ENCODE measurements around the gene DNASE1L2. TPM values are rescaled to one million over a fixed set of nuclear protein-coding genes. Genes with fewer than 3 reads are reported as not detected.
A peak's percentile ranks its signal among the peaks of the same experiment; 100 is the strongest.
"Not testable (repeated sequence)": the region's sequence is repeated elsewhere in the genome, so short reads cannot be mapped to it uniquely, and the experiment has no call there.

The DNASE1L2 gene
- total RNA-seq, 2 donors from 2014 or later = 0.37 to 0.42 TPM

GRCh38 chr16:2196162-2196980, 39.9 kb upstream of the DNASE1L2 start, which contains the start of gene CASKIN1:
Gene CASKIN1 (minus strand): TSS chr16:2196605. CDS start chr16:2196432, 173 bp downstream.
- H3K4me1 Mint-ChIP-seq = peaks cover 6% of the 10 kb centered on the region
- H3K4me3 Mint-ChIP-seq = peak within 1 kb of the TSS; percentile 65
- H3K27ac Mint-ChIP-seq = no peak within 1 kb of the TSS
- H3K27me3 Mint-ChIP-seq = peaks cover 29% of the 10 kb centered on the region
- ATAC-seq (peak; percentile 55), DNase-seq (peak in 1 of 3 donors; percentile 19)
- no peaks in the 10 kb centered on the region for H3K9me3 ChIP-seq (ENCODE audit: control insufficient read depth, low read length, poor library complexity, severe bottlenecking)
- no peaks in the 10 kb centered on the region for H3K36me3 Mint-ChIP-seq (ENCODE audit: low read depth)

DNA sequence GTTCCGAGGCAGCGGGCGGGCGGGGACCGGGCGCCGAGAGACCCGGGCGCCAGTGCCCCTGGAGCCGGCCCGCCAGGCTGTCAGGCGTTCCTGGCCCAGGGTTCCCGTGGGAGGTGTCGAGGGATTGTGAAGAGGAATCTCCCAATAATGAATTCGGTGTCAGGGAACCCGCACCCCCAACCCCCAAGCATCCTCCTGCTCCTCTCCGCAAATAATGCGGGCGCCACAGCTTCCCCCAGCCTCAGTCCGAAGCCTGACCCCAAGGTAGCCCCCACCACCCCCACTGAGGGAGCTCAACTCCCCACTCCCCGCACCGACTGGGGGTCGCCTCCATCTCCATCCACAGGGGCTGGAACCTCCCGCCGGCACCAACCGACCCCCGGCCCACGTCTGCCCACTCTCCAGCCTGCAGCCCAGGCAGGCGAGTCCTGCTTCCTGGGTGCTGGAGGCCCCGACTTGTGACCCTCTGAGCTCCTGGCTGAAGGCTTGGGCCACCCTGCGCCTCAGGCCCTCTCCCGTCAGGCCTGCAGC, 39.2 kb upstream of the DNASE1L2 start:
- Mint-ChIP-seq H3K36me3 (ENCODE audit: low read depth) (no peaks in the 10 kb centered on the region), H3K27ac (no peak overlapping the region), H3K4me1 (peaks cover 6% of the 10 kb centered on the region), H3K4me3 (peak overlapping the region; percentile 64), H3K27me3 (peaks cover 29% of the 10 kb centered on the region)
- H3K9me3 ChIP-seq (ENCODE audit: control insufficient read depth, low read length, poor library complexity, severe bottlenecking) = no peaks in the 10 kb centered on the region
- ATAC-seq (no peak), DNase-seq (no peak)

GRCh38 chr16:2197765-2198164, 38.5 kb upstream of the DNASE1L2 start:
- H3K4me3 Mint-ChIP-seq = peak overlapping the region; percentile 64
- peaks cover 29% of the 10 kb centered on the region for H3K27me3 Mint-ChIP-seq
- ATAC-seq = no peak
- H3K9me3 ChIP-seq (ENCODE audit: control insufficient read depth, low read length, poor library complexity, severe bottlenecking) = no peaks in the 10 kb centered on the region
- no peak for DNase-seq
- H3K4me1 Mint-ChIP-seq = peaks cover 6% of the 10 kb centered on the region
- H3K27ac Mint-ChIP-seq = no peak overlapping the region
- no peaks in the 10 kb centered on the region for H3K36me3 Mint-ChIP-seq (ENCODE audit: low read depth)

DNA sequence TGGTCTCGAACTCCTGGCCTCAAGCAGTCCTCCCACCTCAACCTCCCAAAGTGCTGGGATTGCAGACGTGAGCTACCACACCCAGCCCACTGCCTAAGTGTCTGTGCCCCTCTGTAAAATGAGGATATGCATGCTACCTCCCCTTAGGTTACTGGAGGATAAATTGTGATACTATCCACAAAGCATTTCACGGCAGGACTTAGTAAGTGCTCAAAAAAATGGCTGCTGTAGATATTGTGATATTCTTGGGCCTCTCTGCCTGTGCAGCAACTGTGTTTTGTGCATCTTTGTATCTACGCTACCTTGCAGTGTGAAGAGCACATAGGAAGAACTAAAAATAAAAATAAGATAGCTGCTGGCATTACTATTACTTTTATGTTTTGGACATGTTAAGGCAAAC, 38.0 kb upstream of the DNASE1L2 start:
- no peak for ATAC-seq
- no peak overlapping the region for H3K27ac Mint-ChIP-seq
- peaks cover 6% of the 10 kb centered on the region for H3K4me1 Mint-ChIP-seq
- no peak for DNase-seq
- no peaks in the 10 kb centered on the region for H3K36me3 Mint-ChIP-seq (ENCODE audit: low read depth)
- H3K9me3 ChIP-seq (ENCODE audit: control insufficient read depth, low read length, poor library complexity, severe bottlenecking) = no peaks in the 10 kb centered on the region
- H3K4me3 Mint-ChIP-seq = no peak overlapping the region
- peaks cover 29% of the 10 kb centered on the region for H3K27me3 Mint-ChIP-seq

- no peak overlapping the region for H3K27ac Mint-ChIP-seq
- H3K4me1 Mint-ChIP-seq = peaks cover 6% of the 10 kb centered on the region
- no peak for ATAC-seq
- DNase-seq = no peak
- H3K9me3 ChIP-seq (ENCODE audit: control insufficient read depth, low read length, poor library complexity, severe bottlenecking) = no peaks in the 10 kb centered on the region
- peaks cover 29% of the 10 kb centered on the region for H3K27me3 Mint-ChIP-seq
- no peaks in the 10 kb centered on the region for H3K36me3 Mint-ChIP-seq (ENCODE audit: low read depth)
- no peak overlapping the region for H3K4me3 Mint-ChIP-seq
Measured at GRCh38 chr16:2199095-2199494, 37.1 kb upstream of the DNASE1L2 start.

GRCh38 chr16:2199621-2200139, 36.6 kb upstream of the DNASE1L2 start:
- ATAC-seq = no peak
- H3K36me3 Mint-ChIP-seq (ENCODE audit: low read depth) = no peaks in the 10 kb centered on the region
- no peak overlapping the region for H3K27ac Mint-ChIP-seq
- no peak for DNase-seq
- H3K27me3 Mint-ChIP-seq = peaks cover 27% of the 10 kb centered on the region
- H3K4me1 Mint-ChIP-seq = peaks cover 10% of the 10 kb centered on the region
- no peaks in the 10 kb centered on the region for H3K9me3 ChIP-seq (ENCODE audit: control insufficient read depth, low read length, poor library complexity, severe bottlenecking)
- no peak overlapping the region for H3K4me3 Mint-ChIP-seq

DNA sequence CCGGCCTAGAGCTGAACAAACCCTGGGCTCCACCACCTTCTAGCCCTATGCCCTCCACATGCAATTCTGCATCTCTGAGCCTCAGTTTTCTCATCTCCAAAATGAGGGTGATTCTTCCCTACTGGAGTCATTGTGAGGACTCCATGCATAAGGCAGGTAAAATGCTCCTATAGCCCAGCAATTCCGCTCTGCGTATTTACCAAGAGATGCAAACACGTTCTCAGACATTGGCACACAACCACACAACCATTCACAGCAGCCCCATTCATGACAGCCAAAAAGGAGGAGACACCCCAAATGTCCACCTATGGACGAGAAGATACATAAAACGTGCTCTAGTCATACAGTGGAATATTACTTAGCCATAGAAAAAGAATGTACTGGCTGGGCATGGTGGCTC, 35.9 kb upstream of the DNASE1L2 start:
- Mint-ChIP-seq H3K36me3 (ENCODE audit: low read depth) (no peaks in the 10 kb centered on the region), H3K27ac (no peak overlapping the region), H3K4me1 (peaks cover 6% of the 10 kb centered on the region), H3K27me3 (peaks cover 20% of the 10 kb centered on the region), H3K4me3 (no peak overlapping the region)
- ATAC-seq (no peak), DNase-seq (no peak)
- H3K9me3 ChIP-seq (ENCODE audit: control insufficient read depth, low read length, poor library complexity, severe bottlenecking) = no peaks in the 10 kb centered on the region

DNA sequence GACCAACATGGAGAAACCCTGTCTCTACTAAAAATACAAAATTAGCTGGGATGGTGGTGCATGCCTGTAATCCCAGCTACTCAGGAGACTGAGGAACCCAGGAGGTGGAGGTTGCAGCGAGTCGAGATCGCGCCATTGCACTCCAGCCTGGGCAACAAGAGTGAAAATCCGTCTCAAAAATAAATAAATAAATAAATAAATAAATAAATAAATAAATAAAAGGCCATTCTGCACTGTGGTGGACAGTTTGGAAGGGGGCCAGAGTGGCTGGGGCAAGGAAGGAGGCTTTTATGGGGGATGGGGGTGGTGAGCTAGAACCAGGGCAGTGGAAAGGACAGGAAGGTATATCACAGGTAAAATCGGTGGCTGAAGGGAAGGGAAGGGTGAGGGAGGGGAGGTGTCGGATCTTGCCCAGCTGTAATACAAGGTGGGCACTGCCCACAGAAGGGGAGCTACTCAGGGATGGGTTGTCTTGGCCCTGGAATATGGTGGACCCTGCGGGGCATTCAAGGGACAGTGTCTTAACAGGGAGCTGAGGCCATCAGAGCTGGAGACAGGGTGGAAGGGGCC, 33.0 kb upstream of the DNASE1L2 start:
- not testable (repeated sequence) for H3K9me3 ChIP-seq (ENCODE audit: control insufficient read depth, low read length, poor library complexity, severe bottlenecking); H3K4me3 Mint-ChIP-seq; H3K27ac Mint-ChIP-seq; H3K27me3 Mint-ChIP-seq; ATAC-seq; DNase-seq; H3K36me3 Mint-ChIP-seq (ENCODE audit: low read depth)
- peaks cover 14% of the 10 kb centered on the region for H3K4me1 Mint-ChIP-seq

- ATAC-seq = no peak
- Mint-ChIP-seq H3K27ac (peak overlapping the region; percentile 82), H3K27me3 (no peaks in the 10 kb centered on the region), H3K4me1 (peaks cover 14% of the 10 kb centered on the region), H3K4me3 (peak overlapping the region; percentile 80), H3K36me3 (ENCODE audit: low read depth) (peaks cover 6% of the 10 kb centered on the region)
- H3K9me3 ChIP-seq (ENCODE audit: control insufficient read depth, low read length, poor library complexity, severe bottlenecking) = no peaks in the 10 kb centered on the region
- DNase-seq = no peak
Measured at GRCh38 chr16:2204416-2205103, 31.7 kb upstream of the DNASE1L2 start.

DNA sequence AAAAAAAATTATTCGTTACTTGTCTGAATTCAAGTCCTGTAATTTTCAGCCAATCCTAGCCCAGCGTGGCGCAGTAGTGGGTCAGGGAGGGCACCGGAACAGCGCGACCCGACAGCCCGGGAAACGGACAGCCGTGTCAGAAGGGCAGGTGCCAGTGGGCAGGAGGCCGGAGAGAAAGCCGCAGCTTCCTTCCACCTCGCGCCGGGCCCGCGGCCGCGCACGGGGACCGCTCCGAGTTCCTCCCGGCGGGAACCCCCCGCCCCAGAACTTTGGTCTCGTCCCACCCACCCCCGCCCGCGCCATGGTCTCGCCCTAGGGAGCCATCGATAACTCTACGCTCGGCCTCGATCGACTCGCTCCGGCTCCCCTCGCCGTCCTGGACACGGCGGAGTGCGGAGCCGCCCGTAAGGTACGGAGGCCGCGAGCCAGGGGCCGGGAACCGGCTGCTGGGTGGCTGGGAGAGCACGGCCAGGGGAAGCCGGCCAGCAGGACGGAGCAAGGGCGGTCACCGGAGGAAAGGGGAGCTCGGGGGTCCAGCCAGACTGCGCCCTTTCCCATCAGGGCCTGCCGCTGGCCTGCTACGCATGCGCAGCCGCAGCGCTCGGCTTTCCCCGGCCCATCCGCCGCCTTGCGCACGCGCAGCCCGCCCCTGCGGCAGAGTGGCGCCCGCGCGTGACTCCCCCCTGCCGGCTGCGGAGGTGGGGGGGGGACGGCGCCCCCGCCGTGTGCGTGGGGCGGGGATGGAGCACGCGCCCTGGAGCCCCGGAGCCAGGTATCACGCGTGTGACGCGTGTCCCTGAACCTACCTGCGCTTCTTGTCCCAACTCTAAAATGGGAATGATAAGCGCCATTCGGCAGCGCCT, 30.9 kb upstream of the DNASE1L2 start, which contains the start of gene MLST8:
TSS of gene MLST8 (plus strand) at position 351 of the 863 bp plus-strand sequence. CDS start 632 bp downstream, outside the sequence.
- Mint-ChIP-seq H3K27me3 (no peaks in the 10 kb centered on the region), H3K4me3 (peak within 1 kb of the TSS; percentile 80), H3K4me1 (peaks cover 14% of the 10 kb centered on the region), H3K36me3 (ENCODE audit: low read depth) (peaks cover 6% of the 10 kb centered on the region), H3K27ac (peak within 1 kb of the TSS; percentile 82)
- DNase-seq = peak; percentile 93 to 97 (median 93)
- H3K9me3 ChIP-seq (ENCODE audit: control insufficient read depth, low read length, poor library complexity, severe bottlenecking) = no peaks in the 10 kb centered on the region
- ATAC-seq = peak; percentile 87

DNA sequence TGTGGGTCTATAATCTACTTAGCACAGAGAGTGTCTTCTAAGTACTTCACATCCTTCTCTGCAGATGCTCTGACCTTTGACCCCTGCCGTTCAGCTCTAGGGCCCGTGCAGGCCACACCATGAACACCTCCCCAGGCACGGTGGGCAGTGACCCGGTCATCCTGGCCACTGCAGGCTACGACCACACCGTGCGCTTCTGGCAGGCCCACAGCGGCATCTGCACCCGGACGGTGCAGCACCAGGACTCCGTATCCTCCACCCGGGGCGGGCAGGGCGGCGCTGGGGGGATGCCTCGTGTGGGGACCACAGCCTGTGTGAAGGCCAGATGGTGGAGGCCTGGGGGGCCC, 30.3 kb upstream of the DNASE1L2 start:
- DNase-seq (no peak), ATAC-seq (no peak)
- H3K27me3 Mint-ChIP-seq = no peaks in the 10 kb centered on the region
- peak overlapping the region; percentile 80 for H3K4me3 Mint-ChIP-seq
- no peaks in the 10 kb centered on the region for H3K9me3 ChIP-seq (ENCODE audit: control insufficient read depth, low read length, poor library complexity, severe bottlenecking)
- peaks cover 14% of the 10 kb centered on the region for H3K4me1 Mint-ChIP-seq
- no peak overlapping the region for H3K27ac Mint-ChIP-seq
- H3K36me3 Mint-ChIP-seq (ENCODE audit: low read depth) = peaks cover 6% of the 10 kb centered on the region

DNA sequence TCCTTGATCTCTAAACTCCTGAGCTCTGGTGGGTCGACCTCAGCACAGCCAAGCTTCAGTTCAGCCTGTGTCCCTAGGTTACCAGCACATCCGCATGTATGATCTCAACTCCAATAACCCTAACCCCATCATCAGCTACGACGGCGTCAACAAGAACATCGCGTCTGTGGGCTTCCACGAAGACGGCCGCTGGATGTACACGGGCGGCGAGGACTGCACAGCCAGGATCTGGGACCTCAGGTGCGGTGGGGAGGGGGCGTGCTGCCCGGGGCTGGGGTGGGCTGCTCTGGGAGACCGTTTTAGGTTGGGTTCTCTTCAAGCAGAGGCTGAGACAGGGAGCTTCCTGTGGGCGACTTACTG, 29.8 kb upstream of the DNASE1L2 start:
- DNase-seq (no peak), ATAC-seq (no peak)
- no peaks in the 10 kb centered on the region for H3K9me3 ChIP-seq (ENCODE audit: control insufficient read depth, low read length, poor library complexity, severe bottlenecking)
- Mint-ChIP-seq H3K27me3 (no peaks in the 10 kb centered on the region), H3K36me3 (ENCODE audit: low read depth) (peaks cover 6% of the 10 kb centered on the region), H3K27ac (no peak overlapping the region), H3K4me3 (peak overlapping the region; percentile 80), H3K4me1 (peaks cover 14% of the 10 kb centered on the region)

All from T-helper 17 cell (primary cell).